Keratinocyte (primary cell): ENCODE measurements around the gene SBNO2. TPM values are rescaled to one million over a fixed set of nuclear protein-coding genes. Genes with fewer than 3 reads are reported as not detected.
"Not testable (repeated sequence)": the region's sequence is repeated elsewhere in the genome, so short reads cannot be mapped to it uniquely, and the experiment has no call there.

Source experiments
- DNase-seq: peaks from one replicate; pipeline ENCODE4 v3.0.0-alpha.2; 2011; ENCODE audit warnings: low read depth, missing footprints, low spot score
- FAIRE-seq: peaks from 2 replicates; lab custom pipeline; 2011; peaks lifted over from hg19 to GRCh38; lab: Jason Lieb, UNC
- H2AFZ ChIP-seq: 2 replicates; pipeline ENCODE4 v1.6.0; 2012; ENCODE audit warnings: low read length, control low read depth, inconsistent platforms; ENCODE audit not compliant: control insufficient read depth
- H3K27ac ChIP-seq: 2 replicates; pipeline ENCODE4 v1.5.1; 2011; ENCODE audit warnings: low read length; ENCODE audit not compliant: control insufficient read depth, insufficient read depth
- H3K27me3 ChIP-seq: 3 replicates; pipeline ENCODE4 v1.6.0; 2011; ENCODE audit warnings: low read length; ENCODE audit not compliant: control insufficient read depth, insufficient read depth; ENCODE audit errors: extremely low read depth
- H3K36me3 ChIP-seq, 2 experiments: 2 replicates in 1 of 2; 3 replicates in 1 of 2; pipeline ENCODE4 v1.5.1; 2011; ENCODE audit warnings: low read length in 2 of 2, mild to moderate bottlenecking in 1 of 2; ENCODE audit not compliant: control insufficient read depth in 2 of 2, insufficient read depth in 2 of 2; ENCODE audit errors: extremely low read depth in 1 of 2
- H3K4me1 ChIP-seq: 3 replicates; pipeline ENCODE4 v1.5.1; 2011; ENCODE audit warnings: low read length; ENCODE audit not compliant: control insufficient read depth, insufficient read depth; ENCODE audit errors: extremely low read depth
- H3K4me2 ChIP-seq: 3 replicates; pipeline ENCODE4 v1.6.0; 2011; ENCODE audit warnings: low read depth, low read length; ENCODE audit not compliant: control insufficient read depth, insufficient read depth; ENCODE audit errors: extremely low read depth
- H3K4me3 ChIP-seq, 3 experiments: fragments of 200-600 bp in 1 of 3; sonication (generic) in 1 of 3; 2 replicates in 2 of 3; 3 replicates in 1 of 3; pipeline ENCODE4 v1.5.1; 2011 to 2016; ENCODE audit warnings: low read length in 3 of 3, mild to moderate bottlenecking in 3 of 3, control low read depth in 2 of 3, inconsistent platforms in 1 of 3, low read depth in 1 of 3, mixed read lengths in 1 of 3, mixed run types in 1 of 3, moderate library complexity in 1 of 3; ENCODE audit not compliant: control insufficient read depth in 2 of 3, insufficient read depth in 2 of 3; ENCODE audit errors: extremely low read depth in 1 of 3
- H3K79me2 ChIP-seq: 2 replicates; pipeline ENCODE4 v1.6.0; 2012; ENCODE audit warnings: low read length; ENCODE audit not compliant: control insufficient read depth, insufficient read depth
- H3K9ac ChIP-seq: 3 replicates; pipeline ENCODE4 v1.6.0; 2011; ENCODE audit warnings: low read length; ENCODE audit not compliant: control insufficient read depth, insufficient read depth; ENCODE audit errors: extremely low read depth
- H3K9me1 ChIP-seq: 3 replicates; pipeline ENCODE4 v1.6.0; 2011; ENCODE audit warnings: low read length; ENCODE audit not compliant: control insufficient read depth, insufficient read depth; ENCODE audit errors: extremely low read depth
- H3K9me3 ChIP-seq: 2 replicates; pipeline ENCODE4 v1.5.1; 2012; ENCODE audit warnings: low read depth, low read length; ENCODE audit not compliant: control insufficient read depth
- H4K20me1 ChIP-seq: 3 replicates; pipeline ENCODE4 v1.6.0; 2011; ENCODE audit warnings: low read length; ENCODE audit not compliant: control insufficient read depth, insufficient read depth; ENCODE audit errors: extremely low read depth
- CTCF ChIP-seq, 3 experiments: IDR thresholded peaks in 1 of 3; conservative IDR thresholded peaks in 1 of 3; optimal IDR thresholded peaks in 1 of 3; 2 replicates in 2 of 3; 3 replicates in 1 of 3; pipeline versions ENCODE3 to v1.5.1; 2011; ENCODE audit warnings: low read length in 3 of 3, mild to moderate bottlenecking in 3 of 3, moderate library complexity in 2 of 3, control low read depth in 1 of 3, inconsistent platforms in 1 of 3; ENCODE audit not compliant: insufficient read depth in 2 of 3; ENCODE audit errors: extremely low read depth in 1 of 3
- EZH2 ChIP-seq: IDR thresholded peaks from one replicate; pipeline ENCODE4 v1.6.1; 2012; ENCODE audit warnings: inconsistent platforms, mild to moderate bottlenecking, low read length, moderate library complexity
- dilution Hi-C: fragments of 300-500 bp; cut with MboI; formaldehyde crosslinking; loops from one replicate; pipeline ENCODE4 v1.7.0; 2020; ENCODE audit warnings: low sequenced_read_pairs; ENCODE audit not compliant: extremely low pct_ligation_motif_present
- polyA plus RNA-seq, 5 experiments: library from polyadenylated mRNA; depleted of rRNA in 3 of 5; stranded (reverse) in 3 of 5; stranded (forward) in 1 of 5; unstranded in 1 of 5; fragments of >200 nt; gene quantifications; 1 replicate in 1 of 5; 2 replicates in 3 of 5; 3 replicates in 1 of 5; pipeline versions ENCODE4 v1.2.1 to v1.2.3, GENCODE V29; 2011 to 2012; ENCODE audit warnings: missing spikeins in 2 of 5, low read depth in 1 of 5, low replicate concordance in 1 of 5

SBNO2 gene
- polyA plus RNA-seq, 1 donor (not counting 4 experiments of a cell fraction or from before 2014, with no cell fraction given): 10.9 TPM

DNA sequence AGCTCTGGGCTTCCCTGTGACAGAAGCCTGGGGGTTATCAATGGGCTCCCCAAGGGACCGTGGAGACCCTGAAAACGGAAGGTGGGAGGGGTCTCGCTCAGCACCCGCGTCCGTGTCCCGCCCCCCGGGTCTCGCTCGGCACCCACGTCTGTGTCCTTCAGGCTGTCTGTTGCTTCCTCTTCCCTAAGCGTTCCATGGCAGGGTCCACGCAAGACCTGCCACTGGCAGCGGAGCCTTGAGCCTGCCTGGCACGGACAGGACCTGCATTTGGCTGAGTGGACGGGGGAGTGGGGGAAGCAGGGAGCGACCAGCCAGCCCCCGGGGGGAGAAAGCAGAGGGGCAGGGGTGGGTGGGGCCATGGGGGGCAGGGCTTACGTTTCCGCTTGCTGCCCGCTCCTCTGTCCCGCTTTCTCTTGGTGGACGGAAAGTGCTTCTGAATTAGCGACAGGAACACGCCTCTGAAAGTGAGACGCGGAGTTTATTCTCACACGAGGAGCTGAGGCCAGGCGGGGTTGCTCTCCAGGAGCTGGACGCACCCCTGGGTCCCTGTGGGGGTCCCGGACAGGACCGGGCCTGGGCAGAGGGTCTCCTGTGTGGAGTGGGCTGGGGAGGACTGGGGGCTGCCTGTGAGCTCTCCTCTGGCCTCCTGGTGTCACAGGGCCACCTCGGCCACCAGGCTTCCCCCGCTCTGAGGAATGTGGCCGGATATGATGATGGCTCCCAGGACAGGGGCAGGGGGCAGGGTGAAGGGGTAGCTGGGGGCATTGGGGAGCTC lies 58.2 kb downstream of the SBNO2 start:
- FAIRE-seq (no peak), DNase-seq (no peak)
- Histone ChIP-seq H3K27me3 (no peaks in the 10 kb centered on the region), H4K20me1 (peaks cover 3% of the 10 kb centered on the region), H3K79me2 (no peaks in the 10 kb centered on the region), H3K9me3 (no peaks in the 10 kb centered on the region), H3K4me1 (peaks cover 5% of the 10 kb centered on the region), H3K36me3 (peaks cover 35 to 38% of the 10 kb centered on the region in 2 experiments), H3K4me3 (no peak overlapping the region), H3K9ac (no peak overlapping the region), H3K27ac (no peak overlapping the region), H3K4me2 (no peak overlapping the region), H3K9me1 (no peaks in the 10 kb centered on the region), H2AFZ (no peak overlapping the region)
- dilution Hi-C loops: no loop called here
- no peak for TF ChIP-seq EZH2
- no peak for TF ChIP-seq CTCF (optimal IDR thresholded peaks at IDR 0.05 in 1 of 3, IDR thresholded peaks at IDR 0.05 in 1 of 3, conservative IDR thresholded peaks at IDR 0.05 in 1 of 3; ENCODE audit: extremely low read depth in 1 of 3, insufficient read depth in 2 of 3, low read length in 3 of 3)

DNA sequence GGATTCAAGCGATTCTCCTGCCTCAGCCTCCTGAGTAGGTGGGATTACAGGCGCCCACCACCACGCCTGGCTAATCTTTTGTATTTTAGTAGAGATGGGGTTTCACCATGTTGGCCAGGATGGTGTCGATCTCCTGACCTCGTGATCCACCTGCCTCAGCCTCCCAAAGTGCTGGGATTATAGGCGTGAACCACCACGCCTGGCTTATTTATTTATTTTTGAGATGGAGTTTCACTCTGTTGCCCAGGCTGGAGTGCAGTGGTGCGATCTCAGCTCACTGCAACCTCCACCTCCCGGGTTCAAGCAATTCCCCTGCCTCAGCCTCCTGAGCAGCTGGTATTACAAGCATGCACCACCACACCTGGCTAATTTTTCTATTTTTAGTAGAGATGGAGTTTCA lies 59.3 kb downstream of the SBNO2 start:
- H3K4me3 ChIP-seq, H3K79me2 ChIP-seq, H2AFZ ChIP-seq, H3K27me3 ChIP-seq, H3K4me2 ChIP-seq, H3K27ac ChIP-seq, dilution Hi-C loops, H4K20me1 ChIP-seq, H3K4me1 ChIP-seq, DNase-seq, H3K9me3 ChIP-seq, H3K9ac ChIP-seq, H3K9me1 ChIP-seq, FAIRE-seq: not testable (repeated sequence)
- peaks cover 34 to 36% of the 10 kb centered on the region in 2 experiments for H3K36me3 ChIP-seq
